HEK293 (cell line): Measurements from ENCODE around the gene MEP1A.

Experiments
- CTCF ChIA-PET: fragments of 350-600 bp; formaldehyde crosslinking; extraction: SDS; loops from one replicate; lab custom pipeline; 2021; ENCODE audit warnings: antibody characterized with exemption; lab: Yijun Ruan, JAX
- POLR2A ChIA-PET: fragments of 300-600 bp; formaldehyde crosslinking; extraction: SDS; loops from one replicate; lab custom pipeline; 2020; ENCODE audit warnings: antibody characterized with exemption, inconsistent platforms; lab: Yijun Ruan, JAX
- H3K27ac ChIP-seq: fragments of 200-500 bp; sonication (Bioruptor generic); 2 replicates; pipeline ENCODE4 v1.5.1; 2014; ENCODE audit warnings: low read depth, low read length, control low read depth, inconsistent platforms; ENCODE audit errors: extremely low read depth
- H3K36me3 ChIP-seq, 2 experiments: fragments of 200-500 bp in 1 of 2; sonication (Bioruptor generic) in 1 of 2; 1 replicate in 1 of 2; 2 replicates in 1 of 2; pipeline ENCODE4 v1.5.1; 2014 to 2017; ENCODE audit warnings: inconsistent platforms in 2 of 2, low read length in 2 of 2; ENCODE audit not compliant: control insufficient read depth in 2 of 2, insufficient read depth in 1 of 2
- H3K4me1 ChIP-seq: fragments of 200-500 bp; sonication (Bioruptor generic); 2 replicates; pipeline ENCODE4 v1.5.1; 2014; ENCODE audit warnings: mild to moderate bottlenecking, low read length, inconsistent platforms; ENCODE audit not compliant: control insufficient read depth, insufficient read depth
- H3K4me3 ChIP-seq: 2 replicates; pipeline ENCODE4 v1.5.1; 2011; ENCODE audit warnings: low read depth, mild to moderate bottlenecking, control low read depth, low read length, moderate library complexity
- H3K9me3 ChIP-seq: fragments of 200-500 bp; sonication (Bioruptor generic); 2 replicates; pipeline ENCODE4 v1.5.1; 2014; ENCODE audit warnings: low read depth, low read length, inconsistent platforms; ENCODE audit not compliant: control insufficient read depth, insufficient read depth
- ATF2 ChIP-seq: fragments of 450-650 bp; formaldehyde crosslinking; IDR thresholded peaks from 2 replicates; pipeline ENCODE4 v1.5.1; 2016; ENCODE audit warnings: missing biosample characterization, missing genetic modification characterization, low read depth
- PRDM6 ChIP-seq: fragments of 450-650 bp; formaldehyde crosslinking; IDR thresholded peaks from 2 replicates; pipeline ENCODE4 v1.5.1; 2017; ENCODE audit warnings: missing biosample characterization, missing genetic modification characterization
- TCF7L2 ChIP-seq: IDR thresholded peaks from 2 replicates; pipeline ENCODE4 v1.6.1; 2011; ENCODE audit warnings: low read depth, mild to moderate bottlenecking, inconsistent platforms, low read length, moderate library complexity, borderline replicate concordance
- TSHZ1 ChIP-seq: fragments of 450-650 bp; formaldehyde crosslinking; IDR thresholded peaks from 2 replicates; pipeline ENCODE4 v1.5.1; 2016; ENCODE audit warnings: missing biosample characterization, missing genetic modification characterization, borderline replicate concordance
- ZBTB1 ChIP-seq: fragments of 450-650 bp; formaldehyde crosslinking; IDR thresholded peaks from 2 replicates; pipeline ENCODE4 v1.5.1; 2016; ENCODE audit warnings: missing biosample characterization, missing genetic modification characterization
- ZIC2 ChIP-seq: fragments of 450-650 bp; formaldehyde crosslinking; IDR thresholded peaks from 2 replicates; pipeline ENCODE4 v1.5.1; 2016; ENCODE audit warnings: missing biosample characterization, missing genetic modification characterization
- ZNF114 ChIP-seq: fragments of 450-650 bp; formaldehyde crosslinking; IDR thresholded peaks from 2 replicates; pipeline ENCODE4 v1.5.0; 2017; ENCODE audit warnings: missing biosample characterization, missing genetic modification characterization
- ZNF16 ChIP-seq: fragments of 450-650 bp; formaldehyde crosslinking; IDR thresholded peaks from 2 replicates; pipeline ENCODE4 v1.5.1; 2016; ENCODE audit warnings: low read depth, missing biosample characterization, missing genetic modification characterization
- ZNF202 ChIP-seq: fragments of 450-650 bp; formaldehyde crosslinking; IDR thresholded peaks from 2 replicates; pipeline ENCODE4 v1.5.1; 2016; ENCODE audit warnings: missing biosample characterization, missing genetic modification characterization, borderline replicate concordance
- ZNF280D ChIP-seq: fragments of 450-650 bp; formaldehyde crosslinking; IDR thresholded peaks from 2 replicates; pipeline ENCODE4 v1.5.1; 2016; ENCODE audit warnings: missing biosample characterization, missing genetic modification characterization
- ZNF514 ChIP-seq: fragments of 450-650 bp; formaldehyde crosslinking; IDR thresholded peaks from 2 replicates; pipeline ENCODE4 v1.5.1; 2016; ENCODE audit warnings: missing biosample characterization, missing genetic modification characterization
- ZNF585B ChIP-seq: fragments of 450-650 bp; formaldehyde crosslinking; IDR thresholded peaks from 2 replicates; pipeline ENCODE4 v1.5.1; 2016; ENCODE audit warnings: missing biosample characterization, missing genetic modification characterization
- ZNF623 ChIP-seq: fragments of 450-650 bp; formaldehyde crosslinking; IDR thresholded peaks from 2 replicates; pipeline ENCODE4 v1.5.1; 2016; ENCODE audit warnings: missing biosample characterization, missing genetic modification characterization
- ZNF629 ChIP-seq: fragments of 450-650 bp; formaldehyde crosslinking; IDR thresholded peaks from 2 replicates; pipeline ENCODE4 v1.5.1; 2017; ENCODE audit warnings: missing biosample characterization, missing genetic modification characterization
- ZNF76 ChIP-seq: fragments of 450-650 bp; formaldehyde crosslinking; IDR thresholded peaks from 2 replicates; pipeline ENCODE4; 2016; ENCODE audit warnings: low read depth, missing biosample characterization, missing genetic modification characterization, borderline replicate concordance
- ZNF791 ChIP-seq: fragments of 450-650 bp; formaldehyde crosslinking; IDR thresholded peaks from 2 replicates; pipeline ENCODE4 v1.5.1; 2016; ENCODE audit warnings: missing biosample characterization, missing genetic modification characterization
- ZSCAN4 ChIP-seq: fragments of 450-650 bp; formaldehyde crosslinking; IDR thresholded peaks from 2 replicates; pipeline ENCODE4 v1.5.1; 2017; ENCODE audit warnings: missing biosample characterization, missing genetic modification characterization
- TF ChIP-seq, protein P1 (sequence below): fragments of 450-650 bp; formaldehyde crosslinking; IDR thresholded peaks from 2 replicates; pipeline ENCODE4 v1.5.1; 2016; ENCODE audit warnings: missing biosample characterization, missing genetic modification characterization

Gene MEP1A

GRCh38 chr6:46879003-46879402, 85.8 kb downstream of the MEP1A start:
- POLR2A ChIA-PET: no interaction called here
- H3K4me3 ChIP-seq: no peak overlapping the region
- TF ChIP-seq ZSCAN4 (tag by site-specific recombination): no peak
- no peak overlapping the region for H3K27ac ChIP-seq
- CTCF ChIA-PET: no interaction called here
- H3K36me3 ChIP-seq: no peaks in the 10 kb centered on the region
- H3K9me3 ChIP-seq: no peaks in the 10 kb centered on the region
- no peaks in the 10 kb centered on the region for H3K4me1 ChIP-seq

- Histone ChIP-seq H3K4me3 (no peak overlapping the region), H3K36me3 (no peaks in the 10 kb centered on the region), H3K9me3 (no peaks in the 10 kb centered on the region), H3K4me1 (no peaks in the 10 kb centered on the region), H3K27ac (no peak overlapping the region)
- TF ChIP-seq ZBTB1 (no peak), ZIC2 (tag by site-specific recombination) (peak; percentile 91)
- CTCF ChIA-PET: interaction anchor here (0.8 kb wide), 1 partner anchor 34 kb away, joined by 3 read pairs; no protein-coding TSS in a partner anchor
- POLR2A ChIA-PET: no interaction called here
Measured at GRCh38 chr6:46882645-46883044, 89.5 kb downstream of the MEP1A start.

DNA sequence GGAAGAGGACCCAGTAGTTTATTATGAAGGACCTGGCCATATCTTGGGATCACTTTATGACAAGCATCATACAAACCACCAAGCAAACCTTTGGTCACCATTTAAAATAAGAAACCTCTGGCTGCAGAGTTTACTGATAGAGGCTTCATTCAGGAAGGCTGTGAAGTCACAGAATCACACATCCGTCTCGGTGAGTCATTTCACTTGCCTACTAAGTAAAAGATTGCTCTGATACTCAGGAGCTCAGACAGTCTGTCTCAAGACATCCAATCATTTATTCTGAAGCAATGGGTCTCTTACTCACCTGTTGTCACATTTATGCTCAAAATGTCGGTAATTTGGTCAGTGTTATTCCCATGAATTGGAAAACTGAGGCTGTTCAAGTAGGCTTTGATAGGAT, 94.8 kb downstream of the MEP1A start:
- POLR2A ChIA-PET: no interaction called here
- Histone ChIP-seq H3K4me3 (no peak overlapping the region), H3K36me3 (no peaks in the 10 kb centered on the region), H3K9me3 (no peaks in the 10 kb centered on the region), H3K27ac (no peak overlapping the region), H3K4me1 (no peaks in the 10 kb centered on the region)
- CTCF ChIA-PET: no interaction called here
- TF ChIP-seq ZNF202 (tag by site-specific recombination) (no peak), ZNF114 (tag by site-specific recombination) (no peak), TCF7L2 (no peak), ATF2 (no peak), ZNF514 (tag by site-specific recombination) (no peak), TSHZ1 (tag by site-specific recombination) (no peak), ZNF585B (tag by site-specific recombination) (no peak), ZNF623 (no peak), PRDM6 (tag by site-specific recombination) (no peak), ZNF16 (tag by site-specific recombination) (no peak), ZNF791 (tag by site-specific recombination) (no peak), ZNF76 (tag by site-specific recombination) (no peak), ZNF280D (tag by site-specific recombination) (no peak), ZNF629 (no peak)
- TF ChIP-seq, protein P1, sequence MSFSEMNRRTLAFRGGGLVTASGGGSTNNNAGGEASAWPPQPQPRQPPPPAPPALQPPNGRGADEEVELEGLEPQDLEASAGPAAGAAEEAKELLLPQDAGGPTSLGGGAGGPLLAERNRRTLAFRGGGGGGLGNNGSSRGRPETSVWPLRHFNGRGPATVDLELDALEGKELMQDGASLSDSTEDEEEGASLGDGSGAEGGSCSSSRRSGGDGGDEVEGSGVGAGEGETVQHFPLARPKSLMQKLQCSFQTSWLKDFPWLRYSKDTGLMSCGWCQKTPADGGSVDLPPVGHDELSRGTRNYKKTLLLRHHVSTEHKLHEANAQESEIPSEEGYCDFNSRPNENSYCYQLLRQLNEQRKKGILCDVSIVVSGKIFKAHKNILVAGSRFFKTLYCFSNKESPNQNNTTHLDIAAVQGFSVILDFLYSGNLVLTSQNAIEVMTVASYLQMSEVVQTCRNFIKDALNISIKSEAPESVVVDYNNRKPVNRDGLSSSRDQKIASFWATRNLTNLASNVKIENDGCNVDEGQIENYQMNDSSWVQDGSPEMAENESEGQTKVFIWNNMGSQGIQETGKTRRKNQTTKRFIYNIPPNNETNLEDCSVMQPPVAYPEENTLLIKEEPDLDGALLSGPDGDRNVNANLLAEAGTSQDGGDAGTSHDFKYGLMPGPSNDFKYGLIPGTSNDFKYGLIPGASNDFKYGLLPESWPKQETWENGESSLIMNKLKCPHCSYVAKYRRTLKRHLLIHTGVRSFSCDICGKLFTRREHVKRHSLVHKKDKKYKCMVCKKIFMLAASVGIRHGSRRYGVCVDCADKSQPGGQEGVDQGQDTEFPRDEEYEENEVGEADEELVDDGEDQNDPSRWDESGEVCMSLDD (tag by site-specific recombination): no peak
